Naive B cell (primary cell): Measurements from ENCODE around the gene CAND2. TPM values are rescaled to one million over a fixed set of nuclear protein-coding genes. Genes with fewer than 3 reads are reported as not detected.
A peak's percentile ranks its signal among the peaks of the same experiment; 100 is the strongest.
"Not testable (repeated sequence)": the region's sequence is repeated elsewhere in the genome, so short reads cannot be mapped to it uniquely, and the experiment has no call there.

ENCODE experiments used
- ATAC-seq, 2 donors: fragments of 150-1000 bp; cut with Tn5 transposase; 2 replicates each; pipeline ENCODE4 v1.10.0; 2021; ENCODE audit warnings: low read depth in 2 of 2, mild to moderate bottlenecking in 2 of 2, moderate library complexity in 2 of 2
- DNase-seq: peaks from one replicate; pipeline ENCODE4 v3.0.0; 2022
- H3K27ac Mint-ChIP-seq, 6 donors: one replicate each; pipeline ENCODE4 v1.8.0; 2020 to 2022; ENCODE audit warnings: mild to moderate bottlenecking in 6 of 6, mixed read lengths in 6 of 6, moderate library complexity in 5 of 6, inconsistent platforms in 2 of 6
- H3K27me3 Mint-ChIP-seq, 3 donors: one replicate each; pipeline ENCODE4 v1.8.0; 2021 to 2022; ENCODE audit warnings: mixed read lengths in 3 of 3, mild to moderate bottlenecking in 1 of 3
- H3K36me3 Mint-ChIP-seq, 2 donors: one replicate each; pipeline ENCODE4 v1.8.0; 2020 to 2022; ENCODE audit warnings: mixed read lengths in 2 of 2, inconsistent platforms in 1 of 2, mild to moderate bottlenecking in 1 of 2
- H3K4me1 Mint-ChIP-seq, 3 donors: one replicate each; pipeline ENCODE4 v1.8.0; 2020 to 2022; ENCODE audit warnings: mixed read lengths in 3 of 3, inconsistent platforms in 1 of 3, mild to moderate bottlenecking in 1 of 3, moderate library complexity in 1 of 3
- H3K4me3 Mint-ChIP-seq, 8 donors: one replicate each; pipeline ENCODE4 v1.8.0; 2020 to 2022; ENCODE audit warnings: mild to moderate bottlenecking in 8 of 8, mixed read lengths in 8 of 8, moderate library complexity in 8 of 8, inconsistent platforms in 2 of 8
- H3K9me3 Mint-ChIP-seq, 7 donors: one replicate each; pipeline ENCODE4 v1.8.0; 2020 to 2022; ENCODE audit warnings: mixed read lengths in 7 of 7, mild to moderate bottlenecking in 5 of 7, inconsistent platforms in 2 of 7, moderate library complexity in 1 of 7
- polyA plus RNA-seq, 6 donors: library from polyadenylated mRNA; unstranded; fragments of 300-500 nt; fragmentation: Illumina TruSeq; gene quantifications; one replicate each; pipeline ENCODE4 v1.2.3, GENCODE V29; 2021; ENCODE audit warnings: low read depth in 6 of 6

Gene CAND2
- polyA plus RNA-seq, 6 donors from 2014 or later = 0.12 to 0.61 (median 0.49) TPM; not detected in 1

DNA sequence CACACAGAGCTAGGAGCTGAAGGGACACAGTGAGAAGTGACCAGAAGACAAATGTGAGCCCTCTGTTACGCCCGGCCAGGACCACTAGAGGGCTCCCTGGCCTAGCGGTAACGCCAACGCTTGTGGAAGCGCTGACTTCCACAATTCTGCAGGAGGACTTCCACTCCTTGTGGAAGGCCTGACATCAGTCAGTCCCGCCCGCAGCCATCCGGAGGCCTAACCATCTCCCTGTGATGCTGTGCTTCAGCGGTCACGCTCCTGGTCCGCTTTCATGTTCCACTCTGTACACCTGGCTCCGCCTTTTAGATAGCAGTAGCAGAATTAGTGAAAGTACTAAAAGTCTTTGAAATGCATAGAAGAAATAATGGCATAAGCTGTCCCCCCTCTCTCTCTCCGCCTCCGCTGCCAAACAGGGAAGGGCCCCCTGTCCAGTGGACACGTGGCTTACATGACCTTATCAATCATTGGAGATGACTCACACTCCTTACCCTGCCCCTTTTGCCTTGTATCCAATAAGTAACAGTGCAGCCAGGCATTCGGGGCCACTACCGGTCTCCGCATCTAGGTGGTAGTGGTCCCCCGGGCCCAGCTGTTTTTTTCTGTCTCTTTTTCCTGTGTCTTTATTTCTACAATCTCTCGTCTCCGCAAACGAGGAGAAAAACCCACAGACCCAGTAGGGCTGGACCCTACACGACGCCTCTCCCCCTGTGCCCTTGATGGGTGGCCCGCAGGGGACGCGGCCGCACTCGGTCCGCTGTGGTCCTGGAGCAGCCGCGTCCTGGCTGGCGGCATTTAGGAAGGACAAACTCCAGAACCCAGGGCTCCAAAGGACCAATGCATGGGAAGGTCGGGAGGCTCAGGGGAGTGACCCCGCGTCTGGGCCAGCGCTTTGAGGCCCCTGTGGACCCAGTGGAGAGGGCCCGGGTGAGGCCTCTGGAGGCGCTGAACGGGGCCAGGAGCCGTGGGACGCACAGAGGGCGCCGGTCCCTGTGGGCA, 71.9 kb downstream of the CAND2 start:
- peak; percentile 54 to 67 for ATAC-seq
- Mint-ChIP-seq H3K27ac (peak overlapping the region in 2 of 6 donors; percentile 13 to 46), H3K4me3 (peak overlapping the region; percentile 71 to 94 (median 86)), H3K9me3 (peaks cover 2 to 16% (median 7%) of the 10 kb centered on the region in 7 donors), H3K36me3 (peaks cover 0 to 11% of the 10 kb centered on the region in 2 donors), H3K27me3 (peaks cover 14 to 47% (median 18%) of the 10 kb centered on the region in 3 donors), H3K4me1 (peaks cover 11 to 21% (median 18%) of the 10 kb centered on the region in 3 donors)
- peak; percentile 63 for DNase-seq

- ATAC-seq (peak; percentile 25 to 32), DNase-seq (peak; percentile 27)
- H3K27ac Mint-ChIP-seq = peak overlapping the region in 1 of 6 donors; percentile 56
- peak overlapping the region; percentile 56 to 83 (median 68) for H3K4me3 Mint-ChIP-seq
- peaks cover 14 to 47% (median 23%) of the 10 kb centered on the region in 3 donors for H3K27me3 Mint-ChIP-seq
- peaks cover 2 to 13% (median 7%) of the 10 kb centered on the region in 7 donors for H3K9me3 Mint-ChIP-seq
- H3K4me1 Mint-ChIP-seq = peaks cover 11 to 21% (median 18%) of the 10 kb centered on the region in 3 donors
- H3K36me3 Mint-ChIP-seq = peaks cover 0 to 11% of the 10 kb centered on the region in 2 donors
Observed at GRCh38 chr3:12869035-12869621, 72.6 kb downstream of the CAND2 start.

DNA sequence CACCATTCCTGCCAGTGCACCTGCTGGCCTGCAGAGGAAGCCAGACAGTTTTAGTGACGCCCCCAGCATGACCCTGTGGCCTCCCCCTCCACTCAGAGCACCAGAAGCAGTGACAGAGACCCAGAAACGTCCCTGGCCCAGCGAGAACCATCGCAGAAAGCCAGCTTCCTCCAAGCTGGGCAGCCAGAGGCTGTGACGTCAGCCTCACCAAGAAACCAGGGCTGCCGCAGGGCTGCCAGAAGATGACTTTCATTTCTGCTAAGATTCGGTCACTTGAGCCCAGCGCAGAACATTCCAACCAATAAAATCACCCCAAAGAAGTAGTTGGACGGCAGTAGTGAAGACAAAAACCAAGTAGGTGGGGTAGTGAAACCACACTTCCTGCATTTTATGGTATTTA, 74.5 kb downstream of the CAND2 start:
- Mint-ChIP-seq H3K27ac (peak overlapping the region in 3 of 6 donors; percentile 69 to 93 (median 91)), H3K4me1 (peaks cover 17 to 22% (median 21%) of the 10 kb centered on the region in 3 donors), H3K4me3 (peak overlapping the region in 6 of 8 donors; percentile 18 to 74 (median 37)), H3K9me3 (peaks cover 0 to 2% (median 0%) of the 10 kb centered on the region in 7 donors), H3K27me3 (peaks cover 14 to 52% (median 27%) of the 10 kb centered on the region in 3 donors), H3K36me3 (no peaks in the 10 kb centered on the region)
- ATAC-seq = peak; percentile 63 to 71
- peak; percentile 36 for DNase-seq

- ATAC-seq = no peak
- no peaks in the 10 kb centered on the region for H3K36me3 Mint-ChIP-seq
Observed at GRCh38 chr3:12871404-12871983, 75.0 kb downstream of the CAND2 start.

GRCh38 chr3:12875857-12876836, 79.7 kb downstream of the CAND2 start:
- ATAC-seq (peak; percentile 57 to 71), DNase-seq (no peak)
- Mint-ChIP-seq H3K4me3 (peak overlapping the region in 4 of 8 donors; percentile 12 to 44 (median 28)), H3K36me3 (no peaks in the 10 kb centered on the region), H3K27me3 (peaks cover 4 to 31% (median 21%) of the 10 kb centered on the region in 3 donors), H3K9me3 (peaks cover 0 to 1% (median 0%) of the 10 kb centered on the region in 7 donors), H3K27ac (no peak overlapping the region), H3K4me1 (peaks cover 0 to 8% (median 6%) of the 10 kb centered on the region in 3 donors)

More at GRCh38 chr3:12871404-12871983, 75.0 kb downstream of the CAND2 start:
- H3K27me3 Mint-ChIP-seq = peaks cover 14 to 47% (median 21%) of the 10 kb centered on the region in 3 donors
- no peak for DNase-seq
- peaks cover 17 to 22% (median 21%) of the 10 kb centered on the region in 3 donors for H3K4me1 Mint-ChIP-seq
- no peaks in the 10 kb centered on the region for H3K9me3 Mint-ChIP-seq
- H3K4me3 Mint-ChIP-seq = no peak overlapping the region
- H3K27ac Mint-ChIP-seq = no peak overlapping the region

DNA sequence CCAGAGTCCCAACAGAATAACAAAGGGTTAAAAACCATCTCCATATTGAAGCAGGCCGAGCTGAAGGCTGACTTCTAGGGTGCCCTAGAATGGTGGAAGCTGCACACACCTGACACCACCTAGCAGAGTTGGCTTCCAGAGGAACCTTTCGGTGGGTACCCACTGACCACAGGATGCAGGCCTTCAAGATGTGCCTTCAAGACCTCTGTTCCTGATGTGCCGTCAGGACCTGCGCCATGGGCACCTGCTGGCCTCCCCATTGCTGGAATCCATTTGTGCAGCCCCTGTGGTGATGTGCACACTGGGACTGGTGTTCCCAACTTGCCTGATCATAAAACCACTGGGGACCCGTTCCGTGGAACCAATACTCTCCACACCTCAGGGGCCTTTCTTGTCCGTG, 80.6 kb downstream of the CAND2 start:
- no peak overlapping the region for H3K27ac Mint-ChIP-seq
- H3K9me3 Mint-ChIP-seq = peaks cover 0 to 5% (median 0%) of the 10 kb centered on the region in 7 donors
- DNase-seq (no peak), ATAC-seq (no peak)
- H3K4me1 Mint-ChIP-seq = peaks cover 8 to 14% (median 9%) of the 10 kb centered on the region in 3 donors
- H3K4me3 Mint-ChIP-seq = no peak overlapping the region
- H3K36me3 Mint-ChIP-seq = no peaks in the 10 kb centered on the region
- peaks cover 4 to 22% (median 21%) of the 10 kb centered on the region in 3 donors for H3K27me3 Mint-ChIP-seq

GRCh38 chr3:12878141-12878574, 81.7 kb downstream of the CAND2 start:
- H3K27ac Mint-ChIP-seq = no peak overlapping the region
- no peaks in the 10 kb centered on the region for H3K36me3 Mint-ChIP-seq
- DNase-seq = no peak
- H3K4me1 Mint-ChIP-seq = peaks cover 11 to 18% (median 12%) of the 10 kb centered on the region in 3 donors
- no peak for ATAC-seq
- no peak overlapping the region for H3K4me3 Mint-ChIP-seq
- peaks cover 0 to 6% (median 0%) of the 10 kb centered on the region in 7 donors for H3K9me3 Mint-ChIP-seq
- peaks cover 0 to 21% (median 21%) of the 10 kb centered on the region in 3 donors for H3K27me3 Mint-ChIP-seq

DNA sequence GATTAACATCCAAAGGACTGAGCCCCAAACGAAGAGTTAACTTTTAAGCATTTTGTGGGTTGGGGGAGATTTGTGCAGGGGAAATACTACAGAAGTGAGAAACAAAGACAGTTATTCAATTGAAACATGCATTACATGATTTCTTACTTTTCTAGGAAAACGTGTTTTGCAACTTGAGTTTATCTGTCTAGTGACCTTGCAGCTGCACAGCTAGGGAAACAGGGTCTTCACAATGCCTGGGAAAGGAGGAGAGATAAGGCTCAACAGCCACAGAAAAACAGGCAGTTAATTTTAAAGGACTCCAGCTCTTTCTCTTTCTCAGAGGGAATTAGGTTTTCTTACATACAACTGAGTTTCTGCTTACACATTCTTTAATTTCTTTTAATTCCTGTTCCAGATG, 82.3 kb downstream of the CAND2 start:
- DNase-seq, H3K36me3 Mint-ChIP-seq, H3K4me3 Mint-ChIP-seq, ATAC-seq, H3K9me3 Mint-ChIP-seq: not testable (repeated sequence)
- H3K27me3 Mint-ChIP-seq = peaks cover 0 to 21% (median 20%) of the 10 kb centered on the region in 3 donors
- H3K27ac Mint-ChIP-seq = peak overlapping the region in 1 of 6 donors; percentile 47
- peaks cover 11 to 18% (median 17%) of the 10 kb centered on the region in 3 donors for H3K4me1 Mint-ChIP-seq

GRCh38 chr3:12879191-12879815, 82.8 kb downstream of the CAND2 start:
- no peak for ATAC-seq
- H3K27me3 Mint-ChIP-seq = peaks cover 0 to 21% (median 14%) of the 10 kb centered on the region in 3 donors
- DNase-seq = no peak
- peaks cover 0 to 6% (median 0%) of the 10 kb centered on the region in 7 donors for H3K9me3 Mint-ChIP-seq
- no peak overlapping the region for H3K27ac Mint-ChIP-seq
- peaks cover 11 to 19% (median 19%) of the 10 kb centered on the region in 3 donors for H3K4me1 Mint-ChIP-seq
- peak overlapping the region in 1 of 8 donors; percentile 10 for H3K4me3 Mint-ChIP-seq
- no peaks in the 10 kb centered on the region for H3K36me3 Mint-ChIP-seq

GRCh38 chr3:12881858-12882257, 85.4 kb downstream of the CAND2 start:
- not testable (repeated sequence) for H3K9me3 Mint-ChIP-seq, H3K36me3 Mint-ChIP-seq, H3K27me3 Mint-ChIP-seq, DNase-seq
- peak; percentile 68 to 72 for ATAC-seq
- Mint-ChIP-seq H3K27ac (peak overlapping the region in 5 of 6 donors; percentile 18 to 96 (median 78)), H3K4me3 (peak overlapping the region in 5 of 8 donors; percentile 34 to 81 (median 47)), H3K4me1 (peaks cover 22 to 44% (median 33%) of the 10 kb centered on the region in 3 donors)
